ENCODE results near the gene SNX1.
"Not testable (repeated sequence)": the region's sequence is repeated elsewhere in the genome, so short reads cannot be mapped to it uniquely, and the experiment has no call there.

SNX1 gene

GRCh38 chr15:64117759-64118487 is 22.1 kb downstream of the SNX1 start:
- no peak for DNase-seq

GRCh38 chr15:64120322-64120721 is 24.5 kb downstream of the SNX1 start:
- not testable (repeated sequence) for DNase-seq

- no peak for DNase-seq
Observed at GRCh38 chr15:64121614-64122013, 25.8 kb downstream of the SNX1 start.

DNA sequence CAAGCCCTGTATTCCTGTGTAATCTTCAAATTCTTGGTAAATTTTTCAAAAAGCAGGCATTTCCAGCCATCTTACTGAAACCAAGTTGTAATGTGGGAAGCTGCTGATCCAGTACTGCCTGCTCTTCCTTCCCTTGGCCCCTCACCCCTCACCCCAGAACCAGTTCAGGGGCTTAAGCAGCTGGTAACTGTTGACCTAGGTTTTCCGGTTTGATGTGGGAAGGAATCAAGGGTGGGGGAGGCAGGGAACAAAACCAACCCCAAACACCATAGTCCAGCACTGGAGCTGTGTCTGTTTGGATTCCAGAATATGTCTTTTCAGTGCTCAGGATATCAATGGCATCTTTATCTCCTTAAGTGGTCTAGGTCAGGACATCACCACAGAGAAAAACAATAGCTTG is 26.7 kb downstream of the SNX1 start:
- DNase-seq: no peak

DNA sequence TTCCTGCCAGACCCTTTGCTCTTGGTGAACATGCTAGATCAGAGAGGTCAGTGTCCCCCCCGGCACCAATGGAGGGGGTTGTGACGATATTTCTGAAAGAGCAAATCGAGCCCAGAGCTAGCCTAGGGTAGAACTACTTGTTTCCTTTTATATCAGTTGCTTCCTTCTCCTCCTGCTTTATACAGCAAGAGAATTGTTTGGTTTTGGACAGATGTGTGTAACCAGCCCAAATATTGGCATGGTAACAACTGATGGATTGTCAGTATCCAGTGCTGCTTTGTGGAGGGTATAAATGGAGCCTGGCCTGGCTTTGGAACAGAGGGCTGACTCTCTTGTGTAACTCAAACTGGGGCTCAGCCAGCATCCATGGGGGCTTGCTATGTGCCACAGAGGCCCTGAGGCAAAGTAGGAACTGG is 27.2 kb downstream of the SNX1 start:
- no peak for DNase-seq

- DNase-seq: no peak
Observed at GRCh38 chr15:64125978-64126377, 30.2 kb downstream of the SNX1 start.

DNA sequence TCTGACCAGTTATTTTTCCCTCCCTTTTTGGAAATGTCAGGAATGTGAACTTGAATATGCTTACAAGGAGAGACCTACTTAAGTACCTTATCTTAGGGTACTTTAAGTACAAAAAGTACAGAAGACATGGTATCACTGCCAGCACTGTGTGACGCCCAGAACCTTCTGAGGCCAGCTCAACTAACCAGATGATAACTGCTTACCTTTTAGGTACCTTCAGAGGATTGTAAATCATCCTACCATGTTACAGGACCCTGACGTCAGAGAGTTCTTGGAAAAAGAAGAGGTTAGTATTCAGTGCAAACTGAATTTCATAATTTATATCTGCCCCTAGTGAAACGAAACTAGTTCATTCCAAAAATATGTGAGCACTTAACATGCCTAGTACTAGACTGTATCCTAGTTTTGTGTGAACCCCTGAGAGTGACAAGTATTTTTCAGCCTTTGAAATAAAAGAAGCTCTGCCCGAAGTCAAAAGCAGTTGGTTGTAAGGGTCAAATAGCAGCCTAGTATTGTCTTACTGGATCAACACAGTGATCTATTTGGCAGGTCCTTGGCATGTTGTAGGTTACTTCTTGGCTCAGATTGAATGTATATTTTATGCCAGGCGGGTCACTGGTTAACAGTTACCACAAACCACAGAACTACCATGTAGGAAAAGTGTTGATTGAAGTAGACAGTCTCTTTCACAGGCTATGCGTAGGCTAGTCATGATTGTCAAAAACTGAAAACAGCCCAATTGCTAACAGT is 31.9 kb downstream of the SNX1 start:
- DNase-seq: no peak

DNA sequence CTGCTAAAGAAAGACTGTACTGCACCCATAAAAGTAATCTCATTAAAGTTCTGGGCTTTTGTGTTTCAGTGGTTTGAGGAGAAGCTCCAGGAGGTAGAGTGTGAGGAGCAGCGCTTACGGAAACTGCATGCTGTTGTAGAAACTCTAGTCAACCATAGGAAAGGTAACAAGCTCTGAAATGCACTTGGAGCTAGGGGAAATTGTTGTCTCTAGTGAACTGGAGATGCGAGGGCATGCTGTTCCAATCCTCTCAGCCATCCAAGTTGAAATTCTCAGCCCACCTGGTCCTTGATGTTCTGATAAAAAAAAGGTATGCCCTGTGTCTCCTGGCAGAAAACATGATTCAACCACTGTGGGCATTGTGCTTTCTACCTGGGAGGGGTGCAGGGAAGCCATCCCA is 34.4 kb downstream of the SNX1 start:
- DNase-seq: no peak

DNA sequence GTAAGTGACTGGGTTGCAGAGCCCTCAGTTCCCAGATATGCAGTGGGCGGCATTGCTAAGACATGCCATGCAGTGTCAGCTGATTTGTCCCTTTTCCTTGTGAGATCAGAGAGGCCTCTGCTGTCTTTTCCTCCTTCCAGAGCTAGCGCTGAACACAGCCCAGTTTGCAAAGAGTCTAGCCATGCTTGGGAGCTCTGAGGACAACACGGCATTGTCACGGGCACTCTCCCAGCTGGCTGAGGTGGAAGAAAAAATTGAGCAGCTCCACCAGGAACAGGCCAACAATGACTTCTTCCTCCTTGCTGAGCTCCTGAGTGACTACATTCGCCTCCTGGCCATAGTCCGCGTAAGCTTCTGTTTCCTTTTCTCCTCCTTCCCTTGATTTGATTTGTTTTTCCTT is 35.8 kb downstream of the SNX1 start:
- no peak for DNase-seq

DNA sequence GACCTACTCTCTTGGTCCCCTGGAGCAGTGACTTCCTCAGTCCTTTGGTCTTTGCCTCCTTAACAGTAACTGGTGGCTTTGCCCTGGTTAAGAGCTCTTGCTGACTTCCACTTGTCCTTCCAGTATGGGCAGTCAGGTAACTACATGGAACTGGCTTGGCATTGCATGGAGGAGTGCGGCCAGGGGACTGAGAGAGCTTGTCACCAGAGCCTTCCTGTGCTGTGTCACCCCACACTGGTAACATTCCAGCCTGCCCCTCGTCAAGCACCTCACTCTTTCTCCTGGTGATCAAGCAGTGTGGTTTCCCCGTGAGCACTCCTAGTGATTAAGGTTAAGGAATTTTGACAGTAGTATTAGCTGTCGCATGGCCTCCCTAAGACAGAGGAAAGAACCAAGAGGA is 36.4 kb downstream of the SNX1 start:
- DNase-seq: no peak

- DNase-seq: no peak
Observed at GRCh38 chr15:64133623-64134344, 38.0 kb downstream of the SNX1 start.

DNA sequence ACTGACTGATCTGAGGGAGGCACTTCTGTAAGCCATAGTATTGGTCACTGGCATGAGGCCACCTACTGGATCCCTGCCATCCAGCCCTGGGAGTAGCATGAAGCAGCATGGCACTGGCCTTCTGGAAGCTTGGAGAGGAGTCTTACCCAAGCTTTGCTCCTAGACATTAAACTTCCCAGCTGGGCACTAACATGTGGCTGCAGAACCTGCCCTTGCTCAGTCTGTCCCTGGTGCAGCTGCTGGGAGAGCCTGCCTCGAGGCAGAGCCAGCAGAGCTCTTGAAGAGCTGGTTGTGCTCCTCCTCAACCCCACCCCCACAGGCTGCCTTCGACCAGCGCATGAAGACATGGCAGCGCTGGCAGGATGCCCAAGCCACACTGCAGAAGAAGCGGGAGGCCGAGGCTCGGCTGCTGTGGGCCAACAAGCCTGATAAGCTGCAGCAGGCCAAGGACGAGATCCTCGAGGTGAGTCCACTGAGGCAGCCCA is 38.6 kb downstream of the SNX1 start:
- DNase-seq: no peak

DNA sequence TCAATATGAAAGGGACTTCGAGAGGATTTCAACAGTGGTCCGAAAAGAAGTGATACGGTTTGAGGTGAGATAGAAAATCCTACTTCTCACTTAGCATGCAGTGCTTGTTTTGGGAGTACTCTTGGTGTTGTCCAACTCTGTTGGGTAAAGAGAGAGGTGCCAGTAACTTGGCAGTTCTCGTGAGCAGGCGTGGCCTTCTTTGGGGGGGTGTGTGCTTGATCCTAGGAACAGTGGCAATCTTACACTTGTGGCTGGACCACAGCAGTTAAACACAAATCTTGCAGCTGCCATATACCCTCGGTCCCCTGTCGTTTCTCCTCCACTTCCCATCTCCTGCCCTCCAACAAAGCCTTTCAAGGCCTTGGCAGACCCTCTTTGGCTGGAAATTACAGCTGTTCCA is 40.6 kb downstream of the SNX1 start:
- no peak for DNase-seq

GRCh38 chr15:64137226-64137833 is 41.5 kb downstream of the SNX1 start:
- no peak for DNase-seq

- DNase-seq: no peak
Observed at GRCh38 chr15:64138331-64138941, 42.7 kb downstream of the SNX1 start.

- DNase-seq: no peak
Observed at GRCh38 chr15:64141798-64142512, 46.2 kb downstream of the SNX1 start.

- no peak for DNase-seq
Observed at GRCh38 chr15:64143276-64143675, 47.5 kb downstream of the SNX1 start.

DNA sequence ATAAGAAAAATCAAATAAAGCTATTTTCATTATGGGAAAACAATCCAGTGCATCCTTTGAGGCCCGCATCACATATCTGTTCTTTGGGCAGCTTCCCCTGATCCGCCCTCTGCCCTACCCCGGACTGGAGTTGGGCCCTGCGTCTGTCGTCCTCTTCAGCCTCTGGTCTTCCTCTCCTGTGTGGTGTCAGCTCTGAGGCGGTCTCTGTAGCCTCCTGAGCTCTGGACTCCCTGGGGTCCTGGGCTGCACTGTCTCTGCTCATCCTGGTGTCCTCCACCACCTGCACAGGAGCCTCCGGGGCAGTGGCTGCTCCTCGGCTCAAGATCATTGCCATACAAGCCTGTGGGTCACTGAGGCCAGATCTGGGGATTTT is 48.4 kb downstream of the SNX1 start:
- no peak for DNase-seq

DNA sequence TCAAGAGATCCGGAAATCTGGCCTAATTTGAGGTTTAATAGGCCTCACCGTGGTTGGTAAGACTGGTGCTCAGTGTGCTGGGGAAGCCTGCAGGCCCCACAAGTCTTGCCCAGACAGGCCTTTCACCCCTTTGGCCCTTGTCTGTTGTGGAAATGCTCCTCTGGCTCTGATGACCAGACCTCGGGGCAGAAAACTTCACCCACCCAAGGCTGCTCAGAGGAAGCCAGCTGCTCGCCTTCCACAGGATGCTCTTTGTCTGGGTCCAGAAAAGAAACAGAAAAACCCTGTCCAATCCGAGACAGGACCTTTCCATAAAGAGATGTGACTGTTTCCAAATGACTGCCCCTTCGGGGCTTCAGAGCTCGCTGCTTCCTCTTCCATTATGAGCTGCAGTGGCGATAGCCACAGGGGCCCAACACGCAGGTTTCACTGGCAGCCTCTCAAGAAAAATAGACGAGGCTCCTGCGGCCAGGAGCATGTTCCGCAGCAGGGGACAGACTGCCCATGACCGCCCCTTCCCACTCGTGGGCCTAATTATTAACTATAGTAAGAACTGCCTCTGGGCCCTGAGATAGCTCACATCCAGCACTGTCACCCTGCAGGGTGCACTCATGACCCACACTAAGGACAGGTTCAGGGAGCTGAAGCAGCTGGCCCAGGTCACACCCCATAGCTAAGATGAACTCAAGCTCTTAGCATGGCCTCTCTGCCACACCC is 48.9 kb downstream of the SNX1 start:
- DNase-seq: no peak

GRCh38 chr15:64146041-64146440 is 50.3 kb downstream of the SNX1 start:
- DNase-seq: no peak

- no peak for DNase-seq
Observed at GRCh38 chr15:64146520-64146884, 50.7 kb downstream of the SNX1 start.

Measured in CD4-positive, alpha-beta T cell treated with Interleukin-12 subunit alpha and Interleukin-12 subunit beta, for 1 hour (primary cell).